ENCODE results near the gene SERPIND1.

GRCh38 chr22:20786048-20786447, 12.1 kb downstream of the SERPIND1 start:
- no peak for TF ChIP-seq CTCF (IDR thresholded peaks at IDR 0.05; ENCODE audit: poor library complexity, severe bottlenecking)
- no peak for TF ChIP-seq POLR2AphosphoS5 (IDR thresholded peaks at IDR 0.05)
- TF ChIP-seq, protein P1, sequence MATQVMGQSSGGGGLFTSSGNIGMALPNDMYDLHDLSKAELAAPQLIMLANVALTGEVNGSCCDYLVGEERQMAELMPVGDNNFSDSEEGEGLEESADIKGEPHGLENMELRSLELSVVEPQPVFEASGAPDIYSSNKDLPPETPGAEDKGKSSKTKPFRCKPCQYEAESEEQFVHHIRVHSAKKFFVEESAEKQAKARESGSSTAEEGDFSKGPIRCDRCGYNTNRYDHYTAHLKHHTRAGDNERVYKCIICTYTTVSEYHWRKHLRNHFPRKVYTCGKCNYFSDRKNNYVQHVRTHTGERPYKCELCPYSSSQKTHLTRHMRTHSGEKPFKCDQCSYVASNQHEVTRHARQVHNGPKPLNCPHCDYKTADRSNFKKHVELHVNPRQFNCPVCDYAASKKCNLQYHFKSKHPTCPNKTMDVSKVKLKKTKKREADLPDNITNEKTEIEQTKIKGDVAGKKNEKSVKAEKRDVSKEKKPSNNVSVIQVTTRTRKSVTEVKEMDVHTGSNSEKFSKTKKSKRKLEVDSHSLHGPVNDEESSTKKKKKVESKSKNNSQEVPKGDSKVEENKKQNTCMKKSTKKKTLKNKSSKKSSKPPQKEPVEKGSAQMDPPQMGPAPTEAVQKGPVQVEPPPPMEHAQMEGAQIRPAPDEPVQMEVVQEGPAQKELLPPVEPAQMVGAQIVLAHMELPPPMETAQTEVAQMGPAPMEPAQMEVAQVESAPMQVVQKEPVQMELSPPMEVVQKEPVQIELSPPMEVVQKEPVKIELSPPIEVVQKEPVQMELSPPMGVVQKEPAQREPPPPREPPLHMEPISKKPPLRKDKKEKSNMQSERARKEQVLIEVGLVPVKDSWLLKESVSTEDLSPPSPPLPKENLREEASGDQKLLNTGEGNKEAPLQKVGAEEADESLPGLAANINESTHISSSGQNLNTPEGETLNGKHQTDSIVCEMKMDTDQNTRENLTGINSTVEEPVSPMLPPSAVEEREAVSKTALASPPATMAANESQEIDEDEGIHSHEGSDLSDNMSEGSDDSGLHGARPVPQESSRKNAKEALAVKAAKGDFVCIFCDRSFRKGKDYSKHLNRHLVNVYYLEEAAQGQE (IDR thresholded peaks at IDR 0.05; ENCODE audit: borderline replicate concordance): no peak
- TF ChIP-seq RAD21 (conservative IDR thresholded peaks at IDR 0.05): no peak
